GM12875 (cell line): Measurements from ENCODE around the gene PDE2A.
A peak's percentile ranks its signal among the peaks of the same experiment; 100 is the strongest.

ENCODE experiments used
- H3K4me3 ChIP-seq: one replicate; pipeline ENCODE4 v1.5.1; 2011; ENCODE audit warnings: low read depth, low read length, control low read depth
- CTCF ChIP-seq: IDR thresholded peaks from 2 replicates; pipeline ENCODE4 v1.5.1; 2011; ENCODE audit warnings: low read depth, mild to moderate bottlenecking, control low read depth, inconsistent platforms, low read length, moderate library complexity, borderline replicate concordance; ENCODE audit not compliant: insufficient read depth

PDE2A gene

GRCh38 chr11:72673943-72674828, at the start of gene PDE2A:
TSS of gene PDE2A (minus strand) at chr11:72674422. CDS start at chr11:72674207, 215 bp downstream.
- H3K4me3 ChIP-seq: no peak within 1 kb of the TSS

GRCh38 chr11:72723508-72723907, 49.3 kb upstream of the PDE2A start:
- H3K4me3 ChIP-seq: no peak overlapping the region
- TF ChIP-seq CTCF: no peak

More at GRCh38 chr11:72673943-72674828, at the start of gene PDE2A:
- TF ChIP-seq CTCF: no peak

- no peak for TF ChIP-seq CTCF
- H3K4me3 ChIP-seq: peak overlapping the region; percentile 66
Observed at GRCh38 chr11:72722050-72722748, 48.0 kb upstream of the PDE2A start.

GRCh38 chr11:72721689-72722049, 47.4 kb upstream of the PDE2A start:
- no peak for TF ChIP-seq CTCF
- H3K4me3 ChIP-seq: peak overlapping the region; percentile 66

GRCh38 chr11:72721276-72721675, 47.1 kb upstream of the PDE2A start:
- H3K4me3 ChIP-seq: peak overlapping the region; percentile 66
- TF ChIP-seq CTCF: no peak

GRCh38 chr11:72720784-72721183, 46.6 kb upstream of the PDE2A start:
- TF ChIP-seq CTCF: no peak
- peak overlapping the region; percentile 66 for H3K4me3 ChIP-seq
